IMR-90 (cell line): ENCODE data around the gene ALS2. TPM values are rescaled to one million over a fixed set of nuclear protein-coding genes. Genes with fewer than 3 reads are reported as not detected.

Experiments
- ATAC-seq: fragments of 200-7000 bp; cut with Tn5 transposase; 2 replicates; pipeline ENCODE4 v1.9.1; 2020; ENCODE audit warnings: low read depth, mild to moderate bottlenecking, moderate library complexity
- BruUV-seq: library from RNA; stranded (reverse); fragments of 400-500 nt; replicated peaks from 2 replicates; lab custom pipeline; 2021; lab: Mats Ljungman, UMichigan
- CTCF ChIA-PET: fragments of 300-600 bp; formaldehyde crosslinking; extraction: SDS; loops from one replicate; lab custom pipeline; 2021; ENCODE audit warnings: antibody characterized with exemption; lab: Yijun Ruan, JAX
- POLR2A ChIA-PET: fragments of 300-600 bp; sonication (Branson Sonifier 250); formaldehyde crosslinking; loops from one replicate; lab custom pipeline; 2022; ENCODE audit warnings: antibody characterized with exemption; ENCODE audit not compliant: unreplicated experiment; lab: Charles Lee
- DNase-seq: peaks from one replicate; pipeline ENCODE4 v3.0.0; 2013
- H2AFZ ChIP-seq: replicated peaks from 2 replicates; pipeline ENCODE3; 2013; ENCODE audit warnings: low read length, mild to moderate bottlenecking; ENCODE audit not compliant: poor library complexity
- H2AK5ac ChIP-seq: 2 replicates; pipeline ENCODE4 v1.6.1; 2013; ENCODE audit warnings: low read depth, low read length, inconsistent platforms
- H2AK9ac ChIP-seq: replicated peaks from 2 replicates; pipeline ENCODE3; 2013; ENCODE audit warnings: mild to moderate bottlenecking, low read depth, low read length, moderate library complexity; ENCODE audit not compliant: poor library complexity
- H2BK120ac ChIP-seq: 2 replicates; pipeline ENCODE4 v1.6.1; 2013; ENCODE audit warnings: low read depth, low read length, inconsistent platforms
- H2BK15ac ChIP-seq: 3 replicates; pipeline ENCODE4 v1.6.1; 2013; ENCODE audit warnings: low read depth, low read length, inconsistent platforms
- H2BK20ac ChIP-seq: 2 replicates; pipeline ENCODE4 v1.6.1; 2013; ENCODE audit warnings: low read depth, mild to moderate bottlenecking, inconsistent platforms, low read length, moderate library complexity
- H2BK5ac ChIP-seq: 2 replicates; pipeline ENCODE4 v1.6.1; 2013; ENCODE audit warnings: mild to moderate bottlenecking, low read depth, low read length, inconsistent platforms; ENCODE audit not compliant: poor library complexity, severe bottlenecking
- H3K14ac ChIP-seq: replicated peaks from 2 replicates; pipeline ENCODE4 v1.6.1; 2013; ENCODE audit warnings: low read depth, low read length, inconsistent platforms
- H3K18ac ChIP-seq: 2 replicates; pipeline ENCODE4 v1.6.1; 2013; ENCODE audit warnings: low read depth, low read length, control low read depth
- H3K23ac ChIP-seq: 2 replicates; pipeline ENCODE4 v1.6.1; 2013; ENCODE audit warnings: low read depth, low read length, inconsistent platforms
- H3K27ac ChIP-seq: 2 replicates; pipeline ENCODE4 v1.5.1; 2013; ENCODE audit warnings: mild to moderate bottlenecking, control low read depth, low read length; ENCODE audit not compliant: insufficient read depth
- H3K27me3 ChIP-seq: 2 replicates; pipeline ENCODE4 v1.6.1; 2013; ENCODE audit warnings: low read length; ENCODE audit not compliant: control insufficient read depth, insufficient read depth
- H3K36me3 ChIP-seq: 2 replicates; pipeline ENCODE4 v1.6.1; 2013; ENCODE audit warnings: low read length, mixed read lengths; ENCODE audit not compliant: control insufficient read depth, insufficient read depth
- H3K4ac ChIP-seq: 2 replicates; pipeline ENCODE4 v1.6.1; 2013; ENCODE audit warnings: low read depth, low read length, inconsistent platforms
- H3K4me1 ChIP-seq: 2 replicates; pipeline ENCODE4 v1.6.1; 2013; ENCODE audit warnings: low read length, mixed read lengths; ENCODE audit not compliant: control insufficient read depth, insufficient read depth
- H3K4me2 ChIP-seq: 2 replicates; pipeline ENCODE4 v1.6.1; 2013; ENCODE audit warnings: low read depth, mild to moderate bottlenecking, control low read depth, low read length, moderate library complexity
- H3K4me3 ChIP-seq: 2 replicates; pipeline ENCODE4 v1.5.1; 2013; ENCODE audit warnings: low read depth, mild to moderate bottlenecking, control low read depth, low read length, moderate library complexity; ENCODE audit not compliant: insufficient read depth
- H3K56ac ChIP-seq: 2 replicates; pipeline ENCODE4 v1.6.1; 2013; ENCODE audit warnings: low read length, inconsistent platforms; ENCODE audit not compliant: insufficient read depth; ENCODE audit errors: extremely low read depth
- H3K79me1 ChIP-seq, 2 experiments: 2 replicates each; pipeline ENCODE4 v1.6.1; 2013; ENCODE audit warnings: low read length in 2 of 2, inconsistent platforms in 1 of 2, low read depth in 1 of 2
- H3K9ac ChIP-seq: 2 replicates; pipeline ENCODE4 v1.6.1; 2013; ENCODE audit warnings: low read depth, low read length, control low read depth
- H3K9me1 ChIP-seq: 2 replicates; pipeline ENCODE4 v1.6.1; 2013; ENCODE audit warnings: low read length, inconsistent platforms; ENCODE audit not compliant: insufficient read depth
- H3K9me3 ChIP-seq: 2 replicates; pipeline ENCODE4 v1.6.1; 2013; ENCODE audit warnings: low read length; ENCODE audit not compliant: control insufficient read depth, insufficient read depth
- H4K20me1 ChIP-seq: 2 replicates; pipeline ENCODE4 v1.6.1; 2013; ENCODE audit warnings: low read length, inconsistent platforms; ENCODE audit not compliant: insufficient read depth
- H4K5ac ChIP-seq: 2 replicates; pipeline ENCODE4 v1.6.1; 2013; ENCODE audit warnings: mild to moderate bottlenecking, low read depth, low read length, control low read depth
- H4K8ac ChIP-seq, 2 experiments: 2 replicates each; pipeline ENCODE4 v1.6.1; 2013; ENCODE audit warnings: low read depth in 2 of 2, low read length in 2 of 2, control low read depth in 1 of 2, inconsistent platforms in 1 of 2
- H4K91ac ChIP-seq: 2 replicates; pipeline ENCODE4 v1.6.1; 2013; ENCODE audit warnings: low read depth, low read length, inconsistent platforms; ENCODE audit not compliant: insufficient read depth
- BHLHE40 ChIP-seq: fragments of 150-350 bp; IDR thresholded peaks from 2 replicates; pipeline ENCODE4 v1.6.1; 2016; ENCODE audit warnings: mild to moderate bottlenecking, low read depth, low read length
- CEBPB ChIP-seq: IDR thresholded peaks from 2 replicates; pipeline ENCODE4 v1.6.1; 2012; ENCODE audit warnings: low read depth, low read length, improper control_type of control experiment
- CHD1 ChIP-seq: IDR thresholded peaks from 2 replicates; pipeline ENCODE4 v1.6.1; 2012; ENCODE audit warnings: low read depth, low read length, improper control_type of control experiment
- CTCF ChIP-seq: conservative IDR thresholded peaks from 2 replicates; pipeline ENCODE4 v1.5.1; 2012; ENCODE audit warnings: mild to moderate bottlenecking, low read depth, low read length, improper control_type of control experiment
- ELK1 ChIP-seq: fragments of 150-350 bp; IDR thresholded peaks from 2 replicates; pipeline ENCODE4 v1.6.1; 2016; ENCODE audit warnings: low read depth, mild to moderate bottlenecking, low read length, moderate library complexity, borderline replicate concordance
- FOS ChIP-seq: fragments of 150-350 bp; IDR thresholded peaks from 2 replicates; pipeline ENCODE4 v1.6.1; 2016; ENCODE audit warnings: low read depth, low read length
- MAFK ChIP-seq: IDR thresholded peaks from 2 replicates; pipeline ENCODE4 v1.6.1; 2012; ENCODE audit warnings: low read depth, low read length, improper control_type of control experiment
- MAZ ChIP-seq: IDR thresholded peaks from 2 replicates; pipeline ENCODE4 v1.6.1; 2012; ENCODE audit warnings: low read depth, mild to moderate bottlenecking, low read length, improper control_type of control experiment, moderate library complexity, borderline replicate concordance
- NFE2L2 ChIP-seq: fragments of 150-350 bp; IDR thresholded peaks from 2 replicates; pipeline ENCODE4 v1.6.1; 2016; ENCODE audit warnings: low read depth, mild to moderate bottlenecking, low read length
- POLR2A ChIP-seq: IDR thresholded peaks from 2 replicates; pipeline ENCODE4 v1.6.1; 2012; ENCODE audit warnings: mild to moderate bottlenecking, low read depth, low read length
- RAD21 ChIP-seq: IDR thresholded peaks from 2 replicates; pipeline ENCODE4 v1.6.1; 2012; ENCODE audit warnings: low read length, improper control_type of control experiment
- RCOR1 ChIP-seq: IDR thresholded peaks from 2 replicates; pipeline ENCODE4 v1.6.1; 2012; ENCODE audit warnings: mild to moderate bottlenecking, low read length, improper control_type of control experiment; ENCODE audit not compliant: insufficient replicate concordance
- RFX5 ChIP-seq: IDR thresholded peaks from 2 replicates; pipeline ENCODE4 v1.8.0; 2012; ENCODE audit warnings: low read depth, mild to moderate bottlenecking, low read length, moderate library complexity
- SMC3 ChIP-seq: fragments of 150-350 bp; IDR thresholded peaks from 2 replicates; pipeline ENCODE4 v1.6.1; 2016; ENCODE audit warnings: low read depth, mild to moderate bottlenecking, antibody characterized with exemption, low read length, moderate library complexity
- USF2 ChIP-seq: fragments of 150-350 bp; IDR thresholded peaks from 2 replicates; pipeline ENCODE4 v1.6.1; 2017; ENCODE audit warnings: mild to moderate bottlenecking, antibody characterized with exemption, low read length, low read depth
- WGBS, 2 experiments: methylation state at CpG; one replicate each; pipeline versions ENCODE4 v1.1.5 to v1.1.7; 2013; ENCODE audit warnings: missing lambda C conversion rate in 2 of 2; ENCODE audit not compliant: insufficient read length in 1 of 2; ENCODE audit errors: extremely low coverage in 2 of 2; 5-methylcytosine and 5-hydroxymethylcytosine counted together
- dilution Hi-C: fragments of 300-500 bp; cut with HindIII; formaldehyde crosslinking; loops from one replicate; pipeline ENCODE4 v1.14.3; 2018; ENCODE audit warnings: low sequenced_read_pairs; ENCODE audit not compliant: unreplicated experiment
- in situ Hi-C: fragments of 300-500 bp; cut with MboI; formaldehyde crosslinking; loops from 3 replicates; pipeline ENCODE4 v1.14.3; 2019; ENCODE audit warnings: low sequenced_read_pairs, inconsistent platforms, mixed read lengths
- intact Hi-C: fragments of 100-400 bp; cut with micrococcal nuclease; formaldehyde crosslinking; loops from 2 replicates; pipeline ENCODE4 v1.10.0; 2022
- polyA plus RNA-seq, 3 experiments: library from polyadenylated mRNA; depleted of rRNA; stranded (reverse); fragments of >200 nt; gene quantifications; 2 replicates each; pipeline ENCODE4 v1.2.3, GENCODE V29; 2012; ENCODE audit warnings: low replicate concordance in 1 of 3
- total RNA-seq: library from RNA; depleted of rRNA; stranded (reverse); fragments of >200 nt; gene quantifications from 2 replicates; pipeline ENCODE4 v1.2.3, GENCODE V29; 2012

ALS2 gene
- total and polyA plus RNA-seq, 2 of the 4 experiments (the other 2 are of a cell fraction) = 14.4 to 42.3 TPM

- Histone ChIP-seq H3K36me3 (peaks cover 4% of the 10 kb centered on the region), H2BK120ac (peak overlapping the region; percentile 97), H2AK5ac (peak overlapping the region; percentile 51), H3K27ac (peak overlapping the region; percentile 94), H3K4me1 (peaks cover 26% of the 10 kb centered on the region), H2AFZ (peak overlapping the region; percentile 82), H3K4me3 (no peak overlapping the region), H4K5ac (peak overlapping the region; percentile 18; the same call in 1 of the 2 replicates), H4K8ac (peak overlapping the region; percentile 89 to 92; a peak in 3 of 4 replicates), H2BK15ac (peak overlapping the region; percentile 9; the same call in 2 of the 3 replicates), H3K23ac (peak overlapping the region; percentile 91), H2BK20ac (peak overlapping the region; percentile 95), H2BK5ac (peak overlapping the region; percentile 99), H3K56ac (peak overlapping the region; percentile 36), H3K18ac (peak overlapping the region; percentile 43; the same call in 1 of the 2 replicates), H4K20me1 (no peaks in the 10 kb centered on the region), H3K9me1 (peaks cover 9% of the 10 kb centered on the region), H4K91ac (peak overlapping the region; percentile 67), H3K4me2 (peak overlapping the region; percentile 8; the same call in 1 of the 2 replicates), H3K27me3 (no peaks in the 10 kb centered on the region), H3K9me3 (no peaks in the 10 kb centered on the region), H3K14ac (peak overlapping the region; percentile 96; the same call in 1 of the 2 replicates), H2AK9ac (peak overlapping the region; percentile 84), H3K4ac (peak overlapping the region; percentile 99), H3K79me1 (peaks cover 0 to 12% of the 10 kb centered on the region in 2 experiments; a peak in 1 of 4 replicates), H3K9ac (no peak overlapping the region)
- DNase-seq (peak; percentile 96), ATAC-seq (peak; percentile 72)
- no TSS peak for BruUV-seq
- intact Hi-C loops (loop anchor here (1.0 to 5.0 kb wide), 2 partner anchors 41 to 244 kb away; partner anchors contain the start of genes STRADB and TRAK2), dilution Hi-C loops (no loop called here), in situ Hi-C loops (no loop called here)
- WGBS, 2 experiments = no CpG with 5 or more reads among the region's 6 CpGs
- CTCF ChIA-PET = interaction anchor here (0.7 kb wide), 1 partner anchor 41 kb away, joined by 3 read pairs; no protein-coding TSS in a partner anchor
- POLR2A ChIA-PET = interaction anchor here (0.8 kb wide), 1 partner anchor 10 kb away, joined by 3 read pairs; no protein-coding TSS in a partner anchor
- no peak for TF ChIP-seq ELK1
- TF ChIP-seq CEBPB = no peak
- TF ChIP-seq POLR2A = no peak
- peak; percentile 79 for TF ChIP-seq FOS
- TF ChIP-seq BHLHE40 = no peak
- TF ChIP-seq CHD1 = no peak
- no peak for TF ChIP-seq NFE2L2
- peak; percentile 13; the same call in 1 of the 2 replicates for TF ChIP-seq MAZ
- TF ChIP-seq SMC3 = no peak
- no peak for TF ChIP-seq RFX5
- no peak for TF ChIP-seq USF2
- TF ChIP-seq RAD21 = no peak
- TF ChIP-seq RCOR1 = peak; percentile 78
- TF ChIP-seq MAFK = no peak
- TF ChIP-seq CTCF = no peak
Observed at GRCh38 chr2:201696151-201696659, 84.5 kb downstream of the ALS2 start.
